HepG2 (cell line): Measurements from ENCODE around the gene DGAT2L6. TPM values are rescaled to one million over a fixed set of nuclear protein-coding genes. Genes with fewer than 3 reads are reported as not detected.

Source experiments
- ATAC-seq: fragments of 200-7000 bp; cut with Tn5 transposase; 3 replicates; pipeline ENCODE4 v1.9.1; 2020; ENCODE audit warnings: mild to moderate bottlenecking, moderate library complexity
- BruUV-seq: library from RNA; stranded (reverse); fragments of 400-500 nt; replicated peaks from 2 replicates; lab custom pipeline; 2021; lab: Mats Ljungman, UMichigan
- CTCF ChIA-PET: fragments of 300-600 bp; formaldehyde crosslinking; extraction: SDS; loops from one replicate; lab custom pipeline; 2021; ENCODE audit warnings: low total read pairs, inconsistent platforms, low intra/inter-chr PET ratio; lab: Yijun Ruan, JAX
- POLR2A ChIA-PET: fragments of 350-600 bp; sonication (Branson Sonifier 250); formaldehyde crosslinking; loops from one replicate; lab custom pipeline; 2020; ENCODE audit warnings: antibody characterized with exemption, inconsistent platforms; lab: Yijun Ruan, JAX
- DNase-seq: peaks from one replicate; pipeline ENCODE4 v3.0.0-alpha.2; 2015; ENCODE audit warnings: low spot score
- FAIRE-seq: peaks from 3 replicates; lab custom pipeline; 2011; peaks lifted over from hg19 to GRCh38; lab: Jason Lieb, UNC
- H2AFZ ChIP-seq: one replicate; pipeline ENCODE4 v1.6.1; 2011; ENCODE audit warnings: low read length, inconsistent platforms
- H3K27ac ChIP-seq: fragments of 300-600 bp; 3 replicates; pipeline ENCODE4 v1.8.0; 2011; ENCODE audit warnings: mixed run types, mild to moderate bottlenecking, mixed read lengths, low read length, inconsistent platforms; ENCODE audit not compliant: insufficient read depth; ENCODE audit errors: extremely low read length
- H3K27me3 ChIP-seq, 2 experiments: fragments of 200-600 bp in 1 of 2; 2 replicates in 1 of 2; 3 replicates in 1 of 2; pipeline versions ENCODE4 v1.6.0 to v1.8.0; 2011; ENCODE audit warnings: low read length in 2 of 2, mild to moderate bottlenecking in 2 of 2, moderate library complexity in 2 of 2, inconsistent platforms in 1 of 2; ENCODE audit not compliant: insufficient read depth in 2 of 2, control insufficient read depth in 1 of 2
- H3K36me3 ChIP-seq, 2 experiments: fragments of 200-600 bp in 1 of 2; replicated peaks in 1 of 2; 2 replicates in 1 of 2; 3 replicates in 1 of 2; pipeline versions ENCODE4 v1.5.1 to v1.8.0; 2011; ENCODE audit warnings: low read length in 2 of 2, inconsistent platforms in 1 of 2; ENCODE audit not compliant: insufficient read depth in 2 of 2, control insufficient read depth in 1 of 2
- H3K4me1 ChIP-seq: 2 replicates; pipeline ENCODE4 v1.5.1; 2012; ENCODE audit warnings: low read length, inconsistent platforms; ENCODE audit not compliant: insufficient read depth
- H3K4me2 ChIP-seq: 2 replicates; pipeline ENCODE4 v1.6.0; 2011; ENCODE audit warnings: low read depth, low read length, inconsistent platforms
- H3K4me3 ChIP-seq, 3 experiments: fragments of 200-600 bp in 1 of 3; sonication (generic), shearing (Covaris generic) in 1 of 3; replicated peaks in 1 of 3; 2 replicates each; pipeline ENCODE4 v1.5.1; 2011 to 2016; ENCODE audit warnings: low read length in 3 of 3, inconsistent platforms in 2 of 3, low read depth in 2 of 3, mild to moderate bottlenecking in 2 of 3, control low read depth in 1 of 3, mixed read lengths in 1 of 3; ENCODE audit not compliant: insufficient read depth in 1 of 3
- H3K79me2 ChIP-seq: one replicate; pipeline ENCODE4 v1.6.1; 2011; ENCODE audit warnings: low read length, inconsistent platforms; ENCODE audit not compliant: insufficient read depth
- H3K9ac ChIP-seq: 2 replicates; pipeline ENCODE4 v1.6.0; 2011; ENCODE audit warnings: mild to moderate bottlenecking, low read depth, low read length, inconsistent platforms; ENCODE audit not compliant: insufficient read depth
- H3K9me3 ChIP-seq: 2 replicates; pipeline ENCODE4 v1.5.1; 2012; ENCODE audit warnings: mild to moderate bottlenecking, low read length
- H4K20me1 ChIP-seq: 2 replicates; pipeline ENCODE4 v1.6.0; 2011; ENCODE audit warnings: inconsistent platforms, mild to moderate bottlenecking, low read length, moderate library complexity; ENCODE audit not compliant: insufficient read depth
- CBX1 ChIP-seq: IDR thresholded peaks from one replicate; pipeline ENCODE4 v1.6.1; 2016; ENCODE audit warnings: antibody characterized with exemption, low read depth
- PAWR ChIP-seq: sonication (generic); formaldehyde crosslinking; IDR thresholded peaks from 2 replicates; pipeline ENCODE4 v1.4.0; 2020; ENCODE audit warnings: missing genetic modification reagents, mild to moderate bottlenecking, borderline replicate concordance
- SALL1 ChIP-seq: sonication (generic); formaldehyde crosslinking; IDR thresholded peaks from 2 replicates; pipeline ENCODE4 v1.8.0; 2022; ENCODE audit warnings: mild to moderate bottlenecking, missing genetic modification reagents
- TP53 ChIP-seq: sonication (generic); formaldehyde crosslinking; conservative IDR thresholded peaks from 2 replicates; pipeline ENCODE4 v1.4.0; 2020; ENCODE audit warnings: missing genetic modification reagents
- ZBTB20 ChIP-seq: sonication (generic); formaldehyde crosslinking; IDR thresholded peaks from 2 replicates; pipeline ENCODE4 v1.8.1; 2023; ENCODE audit warnings: missing genetic modification reagents, low read depth, mild to moderate bottlenecking, borderline replicate concordance
- ZNF598 ChIP-seq: sonication (generic); formaldehyde crosslinking; IDR thresholded peaks from 2 replicates; pipeline ENCODE4 v1.5.1; 2020; ENCODE audit warnings: mild to moderate bottlenecking, missing genetic modification reagents, borderline replicate concordance
- WGBS: methylation state at CpG from one replicate; pipeline ENCODE4 v1.1.6; 2017; ENCODE audit warnings: low lambda C conversion rate; 5-methylcytosine and 5-hydroxymethylcytosine counted together
- in situ Hi-C: cut with HindIII; loops from 2 replicates; pipeline ENCODE4 v1.10.0; 2017; ENCODE audit warnings: low pct_unique_long_range_greater_than_20kb; ENCODE audit not compliant: extremely low pct_ligation_motif_present
- intact Hi-C: fragments of 100-400 bp; cut with micrococcal nuclease; formaldehyde crosslinking; loops from one replicate; pipeline ENCODE4 v1.10.0; 2022; ENCODE audit not compliant: unreplicated experiment
- polyA plus RNA-seq, 8 experiments: library from polyadenylated mRNA; depleted of rRNA in 3 of 8; stranded (reverse) in 7 of 8; unstranded in 1 of 8; fragments of >200 nt; fragmentation: Illumina TruSeq in 4 of 8; extraction: Trizol in 4 of 8; gene quantifications; 2 replicates each; pipeline versions ENCODE4 v1.2.1 to v1.2.3, GENCODE V29; 2011 to 2016; ENCODE audit warnings: low read depth in 4 of 8, missing spikeins in 1 of 8, mixed read lengths in 1 of 8; ENCODE audit not compliant: insufficient read depth in 1 of 8
- total RNA-seq, 5 experiments: library from RNA; depleted of rRNA; stranded (reverse); fragments of >200 nt; fragmentation: Illumina TruSeq; extraction: Trizol; gene quantifications; 2 replicates each; pipeline ENCODE4 v1.2.3, GENCODE V29; 2016; ENCODE audit warnings: low read depth in 1 of 5
- TF ChIP-seq, protein P1 (sequence below): sonication (generic); formaldehyde crosslinking; IDR thresholded peaks from 2 replicates; pipeline ENCODE4 v1.5.0; 2020; ENCODE audit warnings: mild to moderate bottlenecking, missing genetic modification reagents
- TF ChIP-seq, protein P2 (sequence below): sonication (generic); formaldehyde crosslinking; IDR thresholded peaks from 2 replicates; pipeline ENCODE4 v1.8.0; 2022; ENCODE audit warnings: mild to moderate bottlenecking, missing genetic modification reagents

DGAT2L6 gene
- total and polyA plus RNA-seq, 2 of the 13 experiments (the other 11 are each of a cell fraction or from before 2014, with no cell fraction given) = not detected

DNA sequence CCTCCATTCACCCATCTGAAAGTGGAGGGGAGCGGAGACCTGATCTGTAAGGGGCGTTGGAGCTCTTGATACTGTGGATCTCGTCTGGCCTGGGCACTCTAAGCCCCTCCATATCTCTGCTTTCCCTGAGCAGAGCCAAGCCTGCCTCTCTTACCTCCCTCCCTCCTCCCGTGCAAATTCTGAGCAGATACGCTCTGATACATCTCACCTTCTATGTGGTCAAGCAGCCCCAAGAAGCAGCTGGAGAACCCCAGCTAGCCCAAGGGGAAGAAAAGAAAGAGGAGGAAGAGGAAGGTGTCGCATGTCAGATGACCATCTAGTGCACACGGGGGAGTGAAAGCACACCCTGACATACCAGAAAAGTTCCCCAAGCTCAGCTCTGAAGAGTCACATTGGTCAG is 1.9 kb upstream of the DGAT2L6 start:
- no peaks in the 10 kb centered on the region for H3K79me2 ChIP-seq
- no peaks in the 10 kb centered on the region for H3K36me3 ChIP-seq
- TF ChIP-seq ZNF598 (CRISPR knock-in tag) (no peak), CBX1 (no peak), SALL1 (CRISPR knock-in tag) (no peak), TP53 (CRISPR knock-in tag) (no peak), ZBTB20 (CRISPR knock-in tag) (no peak), PAWR (no peak)
- TF ChIP-seq, protein P1, sequence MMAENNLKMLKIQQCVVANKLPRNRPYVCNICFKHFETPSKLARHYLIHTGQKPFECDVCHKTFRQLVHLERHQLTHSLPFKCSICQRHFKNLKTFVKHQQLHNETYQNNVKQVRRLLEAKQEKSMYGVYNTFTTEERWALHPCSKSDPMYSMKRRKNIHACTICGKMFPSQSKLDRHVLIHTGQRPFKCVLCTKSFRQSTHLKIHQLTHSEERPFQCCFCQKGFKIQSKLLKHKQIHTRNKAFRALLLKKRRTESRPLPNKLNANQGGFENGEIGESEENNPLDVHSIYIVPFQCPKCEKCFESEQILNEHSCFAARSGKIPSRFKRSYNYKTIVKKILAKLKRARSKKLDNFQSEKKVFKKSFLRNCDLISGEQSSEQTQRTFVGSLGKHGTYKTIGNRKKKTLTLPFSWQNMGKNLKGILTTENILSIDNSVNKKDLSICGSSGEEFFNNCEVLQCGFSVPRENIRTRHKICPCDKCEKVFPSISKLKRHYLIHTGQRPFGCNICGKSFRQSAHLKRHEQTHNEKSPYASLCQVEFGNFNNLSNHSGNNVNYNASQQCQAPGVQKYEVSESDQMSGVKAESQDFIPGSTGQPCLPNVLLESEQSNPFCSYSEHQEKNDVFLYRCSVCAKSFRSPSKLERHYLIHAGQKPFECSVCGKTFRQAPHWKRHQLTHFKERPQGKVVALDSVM (CRISPR knock-in tag) = no peak
- TF ChIP-seq, protein P2, sequence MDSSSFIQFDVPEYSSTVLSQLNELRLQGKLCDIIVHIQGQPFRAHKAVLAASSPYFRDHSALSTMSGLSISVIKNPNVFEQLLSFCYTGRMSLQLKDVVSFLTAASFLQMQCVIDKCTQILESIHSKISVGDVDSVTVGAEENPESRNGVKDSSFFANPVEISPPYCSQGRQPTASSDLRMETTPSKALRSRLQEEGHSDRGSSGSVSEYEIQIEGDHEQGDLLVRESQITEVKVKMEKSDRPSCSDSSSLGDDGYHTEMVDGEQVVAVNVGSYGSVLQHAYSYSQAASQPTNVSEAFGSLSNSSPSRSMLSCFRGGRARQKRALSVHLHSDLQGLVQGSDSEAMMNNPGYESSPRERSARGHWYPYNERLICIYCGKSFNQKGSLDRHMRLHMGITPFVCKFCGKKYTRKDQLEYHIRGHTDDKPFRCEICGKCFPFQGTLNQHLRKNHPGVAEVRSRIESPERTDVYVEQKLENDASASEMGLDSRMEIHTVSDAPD (CRISPR knock-in tag) = no peak
- in situ Hi-C loops = no loop called here
- WGBS = 80% methylated on average over 5 of the region's 7 CpGs
- H3K4me2 ChIP-seq = no peak overlapping the region
- H3K4me3 ChIP-seq = no peak overlapping the region
- H3K27ac ChIP-seq = no peak overlapping the region
- H3K4me1 ChIP-seq = no peaks in the 10 kb centered on the region
- H3K9me3 ChIP-seq = no peaks in the 10 kb centered on the region
- H3K9ac ChIP-seq = no peak overlapping the region
- BruUV-seq = no TSS peak
- no peak overlapping the region for H2AFZ ChIP-seq
- H4K20me1 ChIP-seq = no peaks in the 10 kb centered on the region
- POLR2A ChIA-PET = no interaction called here
- H3K27me3 ChIP-seq = no peaks in the 10 kb centered on the region
- CTCF ChIA-PET = no interaction called here
- DNase-seq (no peak), ATAC-seq (no peak), FAIRE-seq (no peak)
- intact Hi-C loops = no loop called here
